Activated naive CD4-positive, alpha-beta T cell treated with anti-CD3 and anti-CD28 coated beads for 36 hours (primary cell): ENCODE measurements around the gene CFAP46. TPM values are rescaled to one million over a fixed set of nuclear protein-coding genes. Genes with fewer than 3 reads are reported as not detected.
"Not testable (repeated sequence)": the region's sequence is repeated elsewhere in the genome, so short reads cannot be mapped to it uniquely, and the experiment has no call there.

Source experiments
- CTCF ChIA-PET: fragments of 350-600 bp; sonication (Branson Sonifier 250); formaldehyde crosslinking; loops from one replicate; lab custom pipeline; 2021; ENCODE audit warnings: antibody characterized with exemption; lab: Charles Lee
- DNase-seq: peaks from one replicate; pipeline ENCODE4 v3.0.0-alpha.2; 2020
- H3K27ac Mint-ChIP-seq: one replicate; pipeline ENCODE4 v1.8.0; 2021; ENCODE audit warnings: mild to moderate bottlenecking, mixed read lengths
- H3K27me3 Mint-ChIP-seq: one replicate; pipeline ENCODE4 v1.8.0; 2021; ENCODE audit warnings: low read depth, mixed read lengths
- H3K36me3 Mint-ChIP-seq: one replicate; pipeline ENCODE4 v1.8.0; 2021; ENCODE audit warnings: low read depth, mixed read lengths
- H3K4me1 Mint-ChIP-seq: one replicate; pipeline ENCODE4 v1.8.0; 2021; ENCODE audit warnings: low read depth, mixed read lengths
- H3K4me3 Mint-ChIP-seq: one replicate; pipeline ENCODE4 v1.8.0; 2021; ENCODE audit warnings: mild to moderate bottlenecking, moderate library complexity, mixed read lengths
- H3K9me3 Mint-ChIP-seq: one replicate; pipeline ENCODE4 v1.8.0; 2021; ENCODE audit warnings: mixed read lengths
- intact Hi-C: fragments of 100-400 bp; cut with micrococcal nuclease; formaldehyde crosslinking; loops from one replicate; pipeline ENCODE4 v1.15.1; 2023
- total RNA-seq, 2 experiments: library from RNA; stranded (reverse); gene quantifications; one replicate each; pipeline ENCODE4 v1.2.3, GENCODE V29; 2021

The CFAP46 gene
- total RNA-seq, 2 experiments from 2014 or later, result not detected

DNA sequence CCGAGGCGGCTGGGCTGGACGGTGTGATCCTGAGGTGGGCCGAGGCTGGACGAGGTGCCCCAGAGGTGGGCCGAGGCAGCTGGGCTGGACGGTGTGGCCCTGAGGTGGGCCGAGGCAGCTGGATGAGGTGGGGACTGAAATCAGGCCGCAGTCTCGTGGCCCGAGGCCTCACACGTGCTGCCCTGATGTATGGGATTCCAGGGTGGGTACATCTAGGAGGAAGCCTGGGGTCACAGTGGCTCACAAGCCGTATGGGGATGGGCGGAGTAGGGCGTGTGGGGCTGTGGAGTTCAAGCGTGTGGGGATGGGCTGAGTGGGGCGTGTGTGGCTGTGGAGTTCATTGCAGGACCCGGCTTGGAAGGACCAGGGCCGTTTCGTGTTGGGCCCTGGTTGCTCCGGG, 144.0 kb downstream of the CFAP46 start:
- H3K9me3 Mint-ChIP-seq, result no peaks in the 10 kb centered on the region
- no peaks in the 10 kb centered on the region for H3K4me1 Mint-ChIP-seq
- intact Hi-C loops, result no loop called here
- H3K27me3 Mint-ChIP-seq, result no peaks in the 10 kb centered on the region
- DNase-seq, result no peak
- no peak overlapping the region for H3K4me3 Mint-ChIP-seq
- CTCF ChIA-PET, result no interaction called here
- no peak overlapping the region for H3K27ac Mint-ChIP-seq
- H3K36me3 Mint-ChIP-seq, result no peaks in the 10 kb centered on the region

DNA sequence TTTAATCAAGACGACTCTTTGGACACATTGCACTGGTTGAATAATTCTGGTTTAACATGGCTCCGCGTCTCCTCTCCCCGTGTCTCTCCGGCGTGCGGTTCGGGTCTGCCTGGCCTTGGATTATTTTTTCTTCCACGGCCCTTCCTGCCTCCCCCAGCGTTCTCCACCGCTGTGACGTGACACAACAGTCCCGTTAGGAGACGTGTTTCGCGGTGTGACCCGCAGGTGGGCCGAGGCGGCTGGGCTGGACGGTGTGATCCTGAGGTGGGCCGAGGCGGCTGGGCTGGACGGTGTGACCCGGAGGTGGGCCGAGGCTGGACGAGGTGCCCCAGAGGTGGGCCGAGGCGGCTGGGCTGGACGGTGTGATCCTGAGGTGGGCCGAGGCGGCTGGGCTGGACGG, 144.4 kb downstream of the CFAP46 start:
- H3K27me3 Mint-ChIP-seq, H3K9me3 Mint-ChIP-seq, DNase-seq, H3K36me3 Mint-ChIP-seq, intact Hi-C loops, H3K27ac Mint-ChIP-seq, CTCF ChIA-PET, H3K4me3 Mint-ChIP-seq, H3K4me1 Mint-ChIP-seq: not testable (repeated sequence)

DNA sequence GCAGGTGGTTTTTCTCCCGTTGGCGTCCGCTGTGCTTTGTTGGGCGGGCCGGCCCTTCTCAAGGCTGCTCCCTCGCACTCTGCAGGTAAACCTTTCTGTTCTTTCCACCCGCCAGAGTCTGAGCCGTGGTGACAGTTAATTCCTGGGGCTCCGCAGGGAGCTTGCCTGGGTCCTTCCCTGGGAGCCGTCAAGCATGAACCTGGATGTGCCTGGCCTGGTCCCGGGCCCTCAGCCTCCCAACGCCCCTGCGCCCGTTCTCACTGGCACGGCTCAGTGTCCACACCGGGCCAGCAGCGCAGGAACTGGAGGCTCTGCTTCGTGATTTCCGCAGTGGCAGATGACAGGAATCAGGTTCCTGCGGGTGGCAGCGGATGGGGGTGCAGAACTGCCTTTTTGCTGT, 145.5 kb downstream of the CFAP46 start:
- intact Hi-C loops, result no loop called here
- DNase-seq, result no peak
- no peak overlapping the region for H3K27ac Mint-ChIP-seq
- H3K9me3 Mint-ChIP-seq, result no peaks in the 10 kb centered on the region
- H3K4me3 Mint-ChIP-seq, result no peak overlapping the region
- H3K36me3 Mint-ChIP-seq, result no peaks in the 10 kb centered on the region
- CTCF ChIA-PET, result no interaction called here
- no peaks in the 10 kb centered on the region for H3K27me3 Mint-ChIP-seq
- no peaks in the 10 kb centered on the region for H3K4me1 Mint-ChIP-seq

DNA sequence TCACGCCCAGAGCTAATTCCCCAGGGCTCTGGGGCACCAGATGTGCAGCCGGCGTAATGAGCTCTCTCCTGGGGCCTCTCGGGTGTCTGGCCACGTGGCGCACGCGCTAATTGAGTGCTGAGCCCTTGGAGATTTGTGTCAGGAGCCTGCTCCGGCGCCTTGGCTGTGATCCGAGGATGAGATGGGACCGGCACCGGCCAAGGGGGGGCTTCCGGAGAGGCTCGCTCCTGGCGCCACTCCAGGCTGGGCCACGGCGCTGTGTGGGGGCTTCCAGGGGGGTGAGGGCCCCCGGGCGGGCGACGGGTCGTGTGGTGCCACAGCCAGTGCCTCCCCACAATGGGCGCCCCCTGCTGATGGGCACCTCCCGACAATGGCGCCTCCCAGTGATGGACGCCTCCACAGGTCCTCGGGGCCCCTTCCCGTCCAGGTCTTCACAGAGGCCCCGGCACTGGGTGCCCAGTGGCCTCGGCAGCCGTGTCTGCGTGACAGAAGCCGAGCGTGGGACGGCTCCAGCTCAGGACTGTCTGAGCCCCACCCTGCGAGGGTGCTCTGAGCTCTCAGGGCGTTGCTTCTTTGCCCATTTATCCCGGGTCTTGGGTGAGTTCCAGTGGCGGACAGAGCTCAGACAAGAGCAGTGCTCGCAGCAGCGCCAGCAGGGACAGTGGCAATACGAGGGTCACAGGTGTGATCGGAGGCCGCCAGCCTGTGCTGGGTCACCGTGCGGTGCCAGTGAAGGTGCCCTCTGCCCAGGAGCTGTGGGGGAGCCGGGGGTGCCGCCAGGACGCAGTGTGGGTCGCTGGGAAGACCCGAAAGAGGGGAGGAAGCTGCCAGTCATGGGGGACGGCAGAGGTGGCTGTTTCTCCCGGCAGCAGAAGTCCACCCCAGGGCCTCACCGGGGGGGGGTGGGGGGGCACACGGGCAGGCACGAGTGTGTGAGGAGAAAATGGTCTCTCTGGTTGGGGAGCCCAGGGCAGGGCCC, 148.2 kb downstream of the CFAP46 start:
- intact Hi-C loops, result no loop called here

DNA sequence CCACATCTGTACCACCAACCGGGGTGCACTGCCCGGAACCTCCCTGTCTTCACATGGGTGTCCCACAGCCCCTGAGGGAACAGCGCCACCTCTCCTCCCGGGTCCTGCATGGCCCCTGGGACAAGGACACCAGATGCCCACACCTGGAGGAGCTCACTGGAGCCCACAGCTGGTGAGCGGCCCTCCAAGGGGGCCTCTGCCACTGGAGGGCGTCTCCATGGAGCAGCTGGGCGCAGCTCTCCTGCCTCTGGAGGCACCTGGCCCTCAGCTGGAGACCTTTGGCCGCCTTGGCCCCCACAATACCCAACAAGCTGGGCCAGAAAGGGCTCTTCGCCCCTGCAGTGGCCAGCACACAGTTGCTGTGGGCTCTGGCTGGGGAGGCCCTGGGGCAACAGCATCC, 149.2 kb downstream of the CFAP46 start:
- intact Hi-C loops, result no loop called here
- CTCF ChIA-PET, result interaction anchor here (1.0 kb wide), 1 partner anchor 138 kb away, joined by 3 read pairs; no protein-coding TSS in a partner anchor

More for the DNA sequence above, 148.2 kb downstream of the CFAP46 start:
- CTCF ChIA-PET, result interaction anchor here (1.0 kb wide), 1 partner anchor 139 kb away, joined by 3 read pairs; no protein-coding TSS in a partner anchor
- Mint-ChIP-seq H3K9me3 (no peaks in the 10 kb centered on the region), H3K4me1 (no peaks in the 10 kb centered on the region), H3K36me3 (no peaks in the 10 kb centered on the region), H3K4me3 (no peak overlapping the region), H3K27me3 (peaks cover 9% of the 10 kb centered on the region), H3K27ac (no peak overlapping the region)
- DNase-seq, result no peak

DNA sequence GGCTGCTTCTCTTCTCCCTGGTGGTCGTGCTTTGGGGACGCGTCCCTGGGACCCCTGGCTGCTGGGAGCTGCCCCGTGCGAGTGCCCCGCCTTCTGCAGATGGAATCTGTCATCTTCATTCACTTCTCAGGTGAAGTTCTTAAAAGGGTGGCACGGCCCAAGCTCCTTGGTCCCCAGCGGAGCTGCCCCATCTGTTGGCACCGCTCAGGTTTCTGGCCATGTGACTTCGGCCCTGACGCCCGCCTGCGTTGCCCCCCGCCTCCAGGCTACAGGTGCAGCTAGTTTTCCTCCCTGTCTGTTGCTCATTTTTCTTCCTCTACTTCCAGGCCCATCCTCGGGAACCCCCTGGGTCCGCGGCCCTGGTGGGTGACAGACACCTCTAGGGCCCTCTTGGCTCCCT, 149.6 kb downstream of the CFAP46 start:
- CTCF ChIA-PET, result interaction anchor here (1.0 kb wide), 1 partner anchor 137 kb away, joined by 3 read pairs; no protein-coding TSS in a partner anchor
- Mint-ChIP-seq H3K4me1 (no peaks in the 10 kb centered on the region), H3K27me3 (peaks cover 15% of the 10 kb centered on the region), H3K9me3 (no peaks in the 10 kb centered on the region), H3K36me3 (no peaks in the 10 kb centered on the region), H3K4me3 (no peak overlapping the region), H3K27ac (no peak overlapping the region)
- no peak for DNase-seq
- intact Hi-C loops, result no loop called here

More for the DNA sequence above, 149.2 kb downstream of the CFAP46 start:
- H3K4me3 Mint-ChIP-seq, result no peak overlapping the region
- no peak for DNase-seq
- peaks cover 15% of the 10 kb centered on the region for H3K27me3 Mint-ChIP-seq
- no peaks in the 10 kb centered on the region for H3K36me3 Mint-ChIP-seq
- no peaks in the 10 kb centered on the region for H3K4me1 Mint-ChIP-seq
- H3K9me3 Mint-ChIP-seq, result no peaks in the 10 kb centered on the region
- no peak overlapping the region for H3K27ac Mint-ChIP-seq

DNA sequence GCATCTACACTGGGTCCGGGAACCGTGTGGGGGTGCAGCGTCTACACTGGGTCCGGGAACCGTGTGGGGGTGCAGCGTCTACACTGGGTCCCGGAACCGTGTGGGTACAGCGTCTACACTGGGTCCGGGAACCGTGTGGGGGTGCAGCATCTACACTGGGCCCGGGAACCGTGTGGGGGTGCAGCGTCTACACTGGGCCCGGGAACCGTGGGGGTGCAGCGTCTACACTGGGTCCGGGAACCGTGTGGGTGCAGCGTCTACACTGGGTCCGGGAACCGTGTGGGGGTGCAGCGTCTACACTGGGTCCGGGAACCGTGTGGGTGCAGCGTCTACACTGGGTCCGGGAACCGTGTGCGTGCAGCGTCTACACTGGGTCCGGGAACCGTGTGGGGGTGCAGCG, 150.3 kb downstream of the CFAP46 start:
- H3K36me3 Mint-ChIP-seq, H3K4me1 Mint-ChIP-seq, H3K4me3 Mint-ChIP-seq, CTCF ChIA-PET, H3K9me3 Mint-ChIP-seq, H3K27ac Mint-ChIP-seq, intact Hi-C loops, DNase-seq: not testable (repeated sequence)
- H3K27me3 Mint-ChIP-seq, result peaks cover 15% of the 10 kb centered on the region

DNA sequence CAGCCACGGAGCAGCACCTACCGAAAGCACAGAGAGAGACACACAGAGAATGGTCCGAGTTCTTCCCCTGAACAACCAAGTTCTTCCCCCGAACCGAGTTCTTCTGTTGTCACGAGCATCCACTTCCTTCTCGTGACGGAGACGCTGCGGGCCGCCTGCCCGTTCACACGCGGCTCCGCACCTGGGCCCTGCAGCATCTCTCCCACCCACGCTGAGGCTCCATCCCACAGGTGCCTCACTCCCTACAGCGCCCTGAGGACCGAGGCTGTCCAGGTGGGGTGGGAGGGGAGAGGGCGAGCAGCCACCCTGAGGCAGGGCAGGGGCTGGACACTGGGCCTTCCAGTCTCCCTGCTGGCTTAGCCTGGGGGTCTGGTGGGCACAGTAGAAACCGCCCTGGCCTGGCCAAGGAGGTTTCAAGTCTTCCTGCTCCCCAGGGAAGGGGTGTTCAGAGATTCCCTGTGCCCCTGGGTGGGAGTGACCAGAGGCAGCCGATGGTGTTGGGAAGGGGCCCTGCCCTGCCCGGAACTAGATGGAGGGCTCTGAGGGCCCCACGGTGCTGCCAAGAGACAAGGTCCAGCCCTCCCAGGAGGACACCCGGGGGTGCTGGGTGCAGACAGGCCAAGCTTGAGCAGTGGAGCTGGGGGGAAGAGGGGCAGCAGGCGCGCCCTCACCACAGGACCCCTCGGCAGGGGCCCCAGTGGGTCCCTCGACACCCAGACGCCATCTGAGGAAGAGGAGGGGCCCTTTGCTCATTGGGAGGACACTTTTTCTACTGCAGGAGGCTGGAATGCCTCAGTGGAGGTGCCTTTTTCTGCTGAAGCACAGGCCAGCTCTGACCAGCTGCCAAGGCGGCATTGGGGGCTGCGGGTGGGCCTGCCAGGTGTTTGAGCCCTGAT, 151.2 kb downstream of the CFAP46 start:
- no peak for DNase-seq
- intact Hi-C loops, result no loop called here
- H3K36me3 Mint-ChIP-seq, result no peaks in the 10 kb centered on the region
- H3K4me1 Mint-ChIP-seq, result no peaks in the 10 kb centered on the region
- CTCF ChIA-PET, result interaction anchor here (1.4 kb wide), 1 partner anchor 136 kb away, joined by 3 read pairs; no protein-coding TSS in a partner anchor
- H3K4me3 Mint-ChIP-seq, result no peak overlapping the region
- H3K27ac Mint-ChIP-seq, result no peak overlapping the region
- H3K27me3 Mint-ChIP-seq, result peaks cover 15% of the 10 kb centered on the region
- H3K9me3 Mint-ChIP-seq, result no peaks in the 10 kb centered on the region

DNA sequence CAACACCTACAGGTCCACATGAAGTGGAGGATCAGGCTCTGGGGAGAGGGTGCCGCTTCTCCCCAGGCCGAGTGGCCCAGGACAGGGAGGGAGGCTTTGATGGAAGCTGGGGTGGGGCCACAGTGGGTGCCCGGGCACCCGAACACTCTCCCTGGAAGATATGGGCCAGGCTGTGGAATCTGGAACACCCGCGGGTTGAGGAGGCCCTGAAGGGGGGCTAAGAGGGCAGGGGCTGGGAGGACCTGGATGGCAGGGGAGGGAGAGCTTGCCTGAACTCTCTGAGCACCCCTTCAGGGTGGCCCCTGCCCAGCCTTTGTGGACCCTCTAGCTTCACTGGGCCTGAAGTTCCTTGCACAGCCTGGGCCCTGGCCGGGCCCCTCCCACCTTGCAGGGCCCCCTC, 151.9 kb downstream of the CFAP46 start:
- no peaks in the 10 kb centered on the region for H3K4me1 Mint-ChIP-seq
- intact Hi-C loops, result no loop called here
- no peak overlapping the region for H3K27ac Mint-ChIP-seq
- no peak for DNase-seq
- CTCF ChIA-PET, result interaction anchor here (1.4 kb wide), 1 partner anchor 135 kb away, joined by 3 read pairs; no protein-coding TSS in a partner anchor
- H3K9me3 Mint-ChIP-seq, result no peaks in the 10 kb centered on the region
- no peaks in the 10 kb centered on the region for H3K36me3 Mint-ChIP-seq
- no peak overlapping the region for H3K4me3 Mint-ChIP-seq
- peaks cover 15% of the 10 kb centered on the region for H3K27me3 Mint-ChIP-seq

DNA sequence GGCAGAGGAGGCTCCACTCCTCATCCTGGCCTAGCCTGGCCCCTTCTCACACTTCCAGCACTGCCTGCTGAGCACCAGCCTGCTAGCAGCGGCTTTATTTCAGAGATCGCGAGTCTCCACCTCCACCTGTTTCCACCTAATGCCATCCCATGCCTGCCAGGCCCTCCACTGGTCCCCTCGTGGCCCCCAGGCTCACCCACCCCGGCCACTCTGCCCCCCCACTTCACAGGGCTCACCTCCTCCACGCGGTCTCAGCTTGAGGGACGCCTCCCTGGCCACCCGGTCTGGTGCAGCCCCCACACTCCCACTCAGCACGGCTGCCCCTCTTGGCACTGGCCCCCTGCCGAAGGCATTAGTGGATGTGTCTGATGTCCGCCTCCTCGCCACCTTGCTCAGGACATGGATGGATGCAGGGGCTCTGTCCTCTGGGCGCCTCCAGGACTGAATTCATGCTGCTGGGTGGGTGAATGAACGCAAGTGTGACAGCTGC, 152.7 kb downstream of the CFAP46 start:
- intact Hi-C loops, result loop anchor here (2.0 kb wide), 1 partner anchor 331 kb away; no protein-coding TSS in a partner anchor

DNA sequence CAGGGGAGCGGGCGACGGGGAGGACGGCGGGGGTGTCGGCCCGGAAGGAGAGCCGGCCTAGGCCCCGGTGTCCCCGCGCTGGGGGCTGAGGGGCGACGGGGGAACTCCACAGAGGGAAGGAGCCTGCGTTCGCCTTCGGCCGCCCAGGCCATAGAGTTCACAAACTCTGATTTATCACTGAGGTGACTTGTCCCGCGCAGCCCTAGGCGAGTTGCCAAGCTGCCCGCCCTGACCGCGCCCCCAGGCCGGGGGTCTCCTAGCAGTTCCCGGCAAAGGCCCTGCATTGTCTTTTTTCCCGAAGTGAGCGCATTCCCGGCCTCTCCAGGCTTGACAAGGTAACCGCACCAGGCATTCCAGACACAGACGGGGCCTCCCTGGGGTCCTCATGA, 153.5 kb downstream of the CFAP46 start:
- no peaks in the 10 kb centered on the region for H3K9me3 Mint-ChIP-seq
- DNase-seq, result no peak
- H3K36me3 Mint-ChIP-seq, result no peaks in the 10 kb centered on the region
- no peak overlapping the region for H3K27ac Mint-ChIP-seq
- intact Hi-C loops, result loop anchor here (1.0 to 2.0 kb wide), 2 partner anchors 135 to 330 kb away; no protein-coding TSS in a partner anchor
- peaks cover 17% of the 10 kb centered on the region for H3K27me3 Mint-ChIP-seq
- no peaks in the 10 kb centered on the region for H3K4me1 Mint-ChIP-seq
- H3K4me3 Mint-ChIP-seq, result no peak overlapping the region
- CTCF ChIA-PET, result no interaction called here

More for the DNA sequence above, 152.7 kb downstream of the CFAP46 start:
- Mint-ChIP-seq H3K4me3 (no peak overlapping the region), H3K27ac (no peak overlapping the region), H3K27me3 (peaks cover 15% of the 10 kb centered on the region), H3K9me3 (no peaks in the 10 kb centered on the region), H3K4me1 (no peaks in the 10 kb centered on the region), H3K36me3 (no peaks in the 10 kb centered on the region)
- CTCF ChIA-PET, result interaction anchor here (1.4 kb wide), 1 partner anchor 134 kb away, joined by 3 read pairs; no protein-coding TSS in a partner anchor
- no peak for DNase-seq
